SK-N-SH (cell line): ENCODE data around the gene NEK6.

Source experiments
- ELF1 ChIP-seq: IDR thresholded peaks from 2 replicates; pipeline ENCODE4 v1.4.0; 2012
- EP300 ChIP-seq, 2 experiments: IDR thresholded peaks; 2 replicates each; pipeline versions ENCODE4 v1.4.0 to v1.6.1; 2012; ENCODE audit warnings: borderline replicate concordance in 1 of 2, low read depth in 1 of 2, low read length in 1 of 2
- GABPA ChIP-seq: IDR thresholded peaks from 2 replicates; pipeline ENCODE4 v1.4.0; 2012; ENCODE audit warnings: low read depth, mild to moderate bottlenecking
- JUND ChIP-seq: IDR thresholded peaks from 2 replicates; pipeline ENCODE4 v1.4.0; 2012
- MEF2A ChIP-seq: IDR thresholded peaks from 2 replicates; pipeline ENCODE4 v1.4.0; 2012; ENCODE audit warnings: low read depth, borderline replicate concordance
- NRF1 ChIP-seq: IDR thresholded peaks from 2 replicates; pipeline ENCODE4 v1.6.1; 2012; ENCODE audit warnings: low read depth, mild to moderate bottlenecking, low read length
- RCOR1 ChIP-seq: fragments of 150-350 bp; IDR thresholded peaks from 2 replicates; pipeline ENCODE4 v1.6.1; 2017; ENCODE audit warnings: antibody characterized with exemption, low read length
- SIN3A ChIP-seq: IDR thresholded peaks from 2 replicates; pipeline ENCODE4 v1.6.1; 2012; ENCODE audit warnings: low read depth, mild to moderate bottlenecking, low read length, moderate library complexity, borderline replicate concordance
- TAF1 ChIP-seq: IDR thresholded peaks from 2 replicates; pipeline ENCODE4 v1.6.1; 2012; ENCODE audit warnings: low read depth, mild to moderate bottlenecking, low read length, moderate library complexity, borderline replicate concordance
- TEAD4 ChIP-seq: IDR thresholded peaks from 2 replicates; pipeline ENCODE4 v1.4.0; 2012; ENCODE audit warnings: mild to moderate bottlenecking, borderline replicate concordance; ENCODE audit not compliant: insufficient read depth
- YY1 ChIP-seq: IDR thresholded peaks from 2 replicates; pipeline ENCODE4 v1.4.0; 2012; ENCODE audit warnings: low read depth, mild to moderate bottlenecking
- TF ChIP-seq, protein P1 (sequence below): fragments of 200-600 bp; sonication (generic); IDR thresholded peaks from 2 replicates; pipeline ENCODE4 v1.6.1; 2017; ENCODE audit warnings: antibody characterized with exemption, mild to moderate bottlenecking, moderate library complexity
- TF ChIP-seq, protein P2 (sequence below): IDR thresholded peaks from 2 replicates; pipeline ENCODE4 v1.6.1; 2012; ENCODE audit warnings: mild to moderate bottlenecking, low read depth, low read length, moderate library complexity
- TF ChIP-seq, protein P3 (sequence below): IDR thresholded peaks from 2 replicates; pipeline ENCODE4 v1.4.0; 2012; ENCODE audit warnings: low read depth

DNA sequence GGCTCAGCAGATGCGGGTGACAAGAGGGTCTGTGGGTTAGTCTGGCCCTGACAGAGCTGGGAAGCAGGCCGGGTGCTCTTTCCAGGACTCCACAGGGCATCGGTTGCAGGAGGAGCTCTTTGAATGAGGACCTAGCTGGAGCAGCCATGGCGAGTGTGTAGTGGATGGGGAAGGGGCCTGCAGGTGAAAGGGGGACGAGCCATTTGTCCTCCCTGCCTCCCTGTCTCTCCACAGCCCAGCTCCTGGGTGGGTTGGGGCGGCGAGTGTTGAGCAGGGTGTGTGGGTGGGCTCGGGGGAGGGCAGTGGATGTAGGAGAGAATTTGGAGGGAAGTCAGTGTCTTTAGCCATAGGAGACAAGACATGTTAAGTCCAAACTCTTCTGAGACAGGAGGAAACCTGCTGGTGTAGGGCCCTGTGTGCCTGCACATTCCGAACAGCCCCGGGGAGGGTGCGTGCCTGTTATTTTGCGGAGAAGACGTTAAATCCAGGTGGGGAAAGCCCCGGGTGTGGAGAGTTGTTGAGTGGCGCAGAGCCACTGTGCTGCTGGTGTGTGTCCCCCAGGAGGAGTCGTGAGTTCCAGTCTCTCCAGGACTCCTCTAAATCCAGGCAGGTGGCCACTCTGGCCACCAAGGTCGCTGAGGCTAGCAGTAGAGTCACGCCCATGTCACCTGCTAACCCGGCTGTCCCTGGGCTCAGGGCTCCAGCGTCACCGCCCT, 83.9 kb downstream of the NEK6 start:
- TF ChIP-seq YY1 (no peak), EP300 (IDR thresholded peaks at IDR 0.05; ENCODE audit: borderline replicate concordance in 1 of 2, low read depth in 1 of 2, low read length in 1 of 2) (no peak), NRF1 (no peak), TEAD4 (no peak), GABPA (no peak), RCOR1 (no peak), JUND (no peak), MEF2A (no peak), TAF1 (no peak), ELF1 (no peak), SIN3A (no peak)
- TF ChIP-seq, protein P1, sequence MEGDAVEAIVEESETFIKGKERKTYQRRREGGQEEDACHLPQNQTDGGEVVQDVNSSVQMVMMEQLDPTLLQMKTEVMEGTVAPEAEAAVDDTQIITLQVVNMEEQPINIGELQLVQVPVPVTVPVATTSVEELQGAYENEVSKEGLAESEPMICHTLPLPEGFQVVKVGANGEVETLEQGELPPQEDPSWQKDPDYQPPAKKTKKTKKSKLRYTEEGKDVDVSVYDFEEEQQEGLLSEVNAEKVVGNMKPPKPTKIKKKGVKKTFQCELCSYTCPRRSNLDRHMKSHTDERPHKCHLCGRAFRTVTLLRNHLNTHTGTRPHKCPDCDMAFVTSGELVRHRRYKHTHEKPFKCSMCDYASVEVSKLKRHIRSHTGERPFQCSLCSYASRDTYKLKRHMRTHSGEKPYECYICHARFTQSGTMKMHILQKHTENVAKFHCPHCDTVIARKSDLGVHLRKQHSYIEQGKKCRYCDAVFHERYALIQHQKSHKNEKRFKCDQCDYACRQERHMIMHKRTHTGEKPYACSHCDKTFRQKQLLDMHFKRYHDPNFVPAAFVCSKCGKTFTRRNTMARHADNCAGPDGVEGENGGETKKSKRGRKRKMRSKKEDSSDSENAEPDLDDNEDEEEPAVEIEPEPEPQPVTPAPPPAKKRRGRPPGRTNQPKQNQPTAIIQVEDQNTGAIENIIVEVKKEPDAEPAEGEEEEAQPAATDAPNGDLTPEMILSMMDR: no peak
- TF ChIP-seq, protein P2, sequence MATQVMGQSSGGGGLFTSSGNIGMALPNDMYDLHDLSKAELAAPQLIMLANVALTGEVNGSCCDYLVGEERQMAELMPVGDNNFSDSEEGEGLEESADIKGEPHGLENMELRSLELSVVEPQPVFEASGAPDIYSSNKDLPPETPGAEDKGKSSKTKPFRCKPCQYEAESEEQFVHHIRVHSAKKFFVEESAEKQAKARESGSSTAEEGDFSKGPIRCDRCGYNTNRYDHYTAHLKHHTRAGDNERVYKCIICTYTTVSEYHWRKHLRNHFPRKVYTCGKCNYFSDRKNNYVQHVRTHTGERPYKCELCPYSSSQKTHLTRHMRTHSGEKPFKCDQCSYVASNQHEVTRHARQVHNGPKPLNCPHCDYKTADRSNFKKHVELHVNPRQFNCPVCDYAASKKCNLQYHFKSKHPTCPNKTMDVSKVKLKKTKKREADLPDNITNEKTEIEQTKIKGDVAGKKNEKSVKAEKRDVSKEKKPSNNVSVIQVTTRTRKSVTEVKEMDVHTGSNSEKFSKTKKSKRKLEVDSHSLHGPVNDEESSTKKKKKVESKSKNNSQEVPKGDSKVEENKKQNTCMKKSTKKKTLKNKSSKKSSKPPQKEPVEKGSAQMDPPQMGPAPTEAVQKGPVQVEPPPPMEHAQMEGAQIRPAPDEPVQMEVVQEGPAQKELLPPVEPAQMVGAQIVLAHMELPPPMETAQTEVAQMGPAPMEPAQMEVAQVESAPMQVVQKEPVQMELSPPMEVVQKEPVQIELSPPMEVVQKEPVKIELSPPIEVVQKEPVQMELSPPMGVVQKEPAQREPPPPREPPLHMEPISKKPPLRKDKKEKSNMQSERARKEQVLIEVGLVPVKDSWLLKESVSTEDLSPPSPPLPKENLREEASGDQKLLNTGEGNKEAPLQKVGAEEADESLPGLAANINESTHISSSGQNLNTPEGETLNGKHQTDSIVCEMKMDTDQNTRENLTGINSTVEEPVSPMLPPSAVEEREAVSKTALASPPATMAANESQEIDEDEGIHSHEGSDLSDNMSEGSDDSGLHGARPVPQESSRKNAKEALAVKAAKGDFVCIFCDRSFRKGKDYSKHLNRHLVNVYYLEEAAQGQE: no peak
- TF ChIP-seq, protein P3, sequence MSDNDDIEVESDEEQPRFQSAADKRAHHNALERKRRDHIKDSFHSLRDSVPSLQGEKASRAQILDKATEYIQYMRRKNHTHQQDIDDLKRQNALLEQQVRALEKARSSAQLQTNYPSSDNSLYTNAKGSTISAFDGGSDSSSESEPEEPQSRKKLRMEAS: no peak
